ENCODE measurements around the gene SULT4A1. TPM values are rescaled to one million over a fixed set of nuclear protein-coding genes. Genes with fewer than 3 reads are reported as not detected.

The SULT4A1 gene
- total RNA-seq, 1 experiment from 2014 or later: 15.0 TPM

DNA sequence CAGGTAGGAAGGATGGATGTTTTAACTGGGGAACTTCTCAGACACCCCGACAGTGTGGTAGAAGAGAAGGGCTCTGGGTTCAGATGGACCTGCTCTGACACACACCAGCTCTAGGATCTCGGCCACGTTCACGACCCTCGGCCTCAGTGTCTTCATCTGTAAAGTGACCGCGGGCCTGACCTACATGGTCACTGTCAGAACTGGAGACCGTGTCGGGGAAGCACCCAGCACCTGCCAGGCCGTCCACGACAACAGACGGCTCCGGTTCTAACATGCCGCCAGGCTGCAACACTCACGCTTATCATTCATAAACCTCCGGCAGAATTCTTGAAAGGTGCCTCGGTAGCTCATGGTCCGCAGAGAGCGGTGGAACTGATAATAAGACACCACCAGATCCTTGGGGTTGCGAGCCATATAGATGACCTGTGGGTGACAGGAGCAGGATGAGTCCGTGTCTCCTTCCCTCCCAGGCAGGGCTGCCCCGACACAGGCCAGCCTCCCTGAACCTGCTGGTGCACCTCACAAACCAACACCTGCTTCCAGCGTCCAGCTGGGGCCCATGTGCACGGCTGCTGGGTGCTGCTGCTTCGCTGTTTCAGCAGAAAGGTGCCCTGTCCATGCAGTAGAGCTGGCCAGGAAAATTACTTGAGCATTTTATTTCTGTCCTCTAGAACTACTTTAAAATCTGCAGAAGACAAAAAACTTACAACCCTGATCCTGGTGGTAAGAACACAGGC lies 23.6 kb downstream of the SULT4A1 start:
- Histone ChIP-seq H3K9me3 (ENCODE audit: control insufficient read depth, low read depth, low read length) (no peaks in the 10 kb centered on the region), H2BK12ac (ENCODE audit: insufficient read length, low read depth, low read length) (no peak overlapping the region), H3K79me2 (ENCODE audit: insufficient read depth, low read length) (peaks cover 2% of the 10 kb centered on the region; the same call in 1 of the 2 replicates), H2AFZ (ENCODE audit: low read length) (no peak overlapping the region), H3K27ac (ENCODE audit: insufficient read length, low read depth, low read length) (no peak overlapping the region), H4K8ac (replicated peaks; ENCODE audit: insufficient read length, low read depth, low read length) (no peak overlapping the region), H3K4me1 (ENCODE audit: insufficient read depth, low read length) (no peaks in the 10 kb centered on the region), H3K27me3 (ENCODE audit: insufficient read depth, low read length) (no peaks in the 10 kb centered on the region), H3K23ac (ENCODE audit: insufficient read length, low read depth, low read length) (no peak overlapping the region), H3T11ph (ENCODE audit: low read length) (no peak overlapping the region), H3K9ac (ENCODE audit: extremely low read depth, insufficient read length, low read length) (no peak overlapping the region), H4K91ac (ENCODE audit: insufficient read length, low read depth, low read length) (no peak overlapping the region), H3K14ac (ENCODE audit: insufficient read depth, low read length) (no peak overlapping the region), H3K18ac (ENCODE audit: insufficient read length, low read depth, low read length) (no peak overlapping the region), H3K79me1 (ENCODE audit: insufficient read depth, low read depth, low read length, poor library complexity, severe bottlenecking) (peaks cover 4% of the 10 kb centered on the region), H2BK5ac (ENCODE audit: insufficient read length, low read length) (no peak overlapping the region), H4K5ac (ENCODE audit: insufficient read length, low read depth, low read length) (no peak overlapping the region), H2BK20ac (ENCODE audit: low read depth, low read length, poor library complexity, severe bottlenecking) (no peak overlapping the region), H2BK15ac (ENCODE audit: low read depth, low read length) (no peak overlapping the region), H3K23me2 (ENCODE audit: insufficient read length, low read depth, low read length, poor library complexity, severe bottlenecking) (no peaks in the 10 kb centered on the region), H4K20me1 (ENCODE audit: control insufficient read depth, insufficient read depth, insufficient read length) (no peaks in the 10 kb centered on the region), H3K56ac (ENCODE audit: insufficient read length, low read depth, low read length) (no peak overlapping the region), H2BK120ac (ENCODE audit: low read depth, low read length, poor library complexity, severe bottlenecking) (no peak overlapping the region), H2AK5ac (ENCODE audit: insufficient read length, low read length) (no peak overlapping the region), H3K4me2 (ENCODE audit: insufficient read depth, insufficient read length, low read length) (no peak overlapping the region), H3K4ac (ENCODE audit: low read depth, low read length) (no peak overlapping the region)
- no CpG with 5 or more reads among the region's 25 CpGs for WGBS (ENCODE audit: extremely low coverage, insufficient read length, low lambda C conversion rate)
- DNase-seq: no peak
- TF ChIP-seq, protein P1, sequence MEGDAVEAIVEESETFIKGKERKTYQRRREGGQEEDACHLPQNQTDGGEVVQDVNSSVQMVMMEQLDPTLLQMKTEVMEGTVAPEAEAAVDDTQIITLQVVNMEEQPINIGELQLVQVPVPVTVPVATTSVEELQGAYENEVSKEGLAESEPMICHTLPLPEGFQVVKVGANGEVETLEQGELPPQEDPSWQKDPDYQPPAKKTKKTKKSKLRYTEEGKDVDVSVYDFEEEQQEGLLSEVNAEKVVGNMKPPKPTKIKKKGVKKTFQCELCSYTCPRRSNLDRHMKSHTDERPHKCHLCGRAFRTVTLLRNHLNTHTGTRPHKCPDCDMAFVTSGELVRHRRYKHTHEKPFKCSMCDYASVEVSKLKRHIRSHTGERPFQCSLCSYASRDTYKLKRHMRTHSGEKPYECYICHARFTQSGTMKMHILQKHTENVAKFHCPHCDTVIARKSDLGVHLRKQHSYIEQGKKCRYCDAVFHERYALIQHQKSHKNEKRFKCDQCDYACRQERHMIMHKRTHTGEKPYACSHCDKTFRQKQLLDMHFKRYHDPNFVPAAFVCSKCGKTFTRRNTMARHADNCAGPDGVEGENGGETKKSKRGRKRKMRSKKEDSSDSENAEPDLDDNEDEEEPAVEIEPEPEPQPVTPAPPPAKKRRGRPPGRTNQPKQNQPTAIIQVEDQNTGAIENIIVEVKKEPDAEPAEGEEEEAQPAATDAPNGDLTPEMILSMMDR (conservative IDR thresholded peaks at IDR 0.05): no peak
- Mint-ChIP-seq H3K4me3 (no peak overlapping the region; a peak in 1 of 5 replicates), H3K36me3 (ENCODE audit: insufficient read depth in 1 of 3, low read depth in 3 of 3) (peaks cover 9 to 30% (median 28%) of the 10 kb centered on the region in 3 experiments; a peak in 6 of 7 replicates), H3K9me3 (no peaks in the 10 kb centered on the region), H3K27me3 (ENCODE audit: low read depth) (no peaks in the 10 kb centered on the region), H3K4me1 (no peaks in the 10 kb centered on the region; a peak in 1 of 4 replicates), H3K27ac (peak overlapping the region in 1 of 3 experiments; percentile 68; a peak in 2 of 7 replicates)

Measured in H9 (cell line).